Amniotic stem cell (primary cell): ENCODE data around the gene MDM2.

ENCODE experiments used
- DNase-seq: peaks from one replicate; lab custom pipeline; 2025; lab: John Stamatoyannopoulos, UW

MDM2 gene

DNA sequence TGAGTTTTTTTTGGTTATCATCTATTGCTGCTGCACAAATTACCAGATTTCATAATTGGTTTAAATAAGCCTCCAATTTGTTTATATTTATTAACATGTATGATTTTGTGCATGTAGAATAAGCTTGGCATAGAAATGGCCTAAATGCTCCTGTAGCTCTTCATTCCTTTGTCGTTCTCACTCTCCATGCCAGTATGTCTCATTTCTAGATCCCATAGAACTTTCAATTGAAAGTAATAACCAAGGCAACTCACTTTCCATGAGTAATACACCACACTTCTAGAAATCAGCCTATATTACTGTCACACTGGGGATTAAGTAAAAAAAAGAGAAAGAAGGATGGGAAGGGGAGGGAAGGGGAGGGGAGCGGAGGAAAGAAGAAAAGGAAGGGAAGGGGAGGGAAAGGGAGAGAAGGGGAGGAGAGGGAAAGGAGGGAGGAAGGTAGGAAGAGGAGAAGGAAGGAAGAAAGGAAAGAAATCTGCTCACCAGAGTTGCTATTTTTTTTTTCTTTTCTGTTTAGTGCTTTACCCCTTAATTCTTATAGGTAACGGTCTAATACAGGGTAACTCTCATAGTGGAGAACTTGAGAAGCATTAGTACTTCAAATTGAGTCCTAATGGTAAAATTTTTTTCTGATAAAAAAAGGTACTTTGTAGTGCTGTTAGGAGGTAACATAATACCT, 45.6 kb downstream of the MDM2 start:
- no peak for DNase-seq

DNA sequence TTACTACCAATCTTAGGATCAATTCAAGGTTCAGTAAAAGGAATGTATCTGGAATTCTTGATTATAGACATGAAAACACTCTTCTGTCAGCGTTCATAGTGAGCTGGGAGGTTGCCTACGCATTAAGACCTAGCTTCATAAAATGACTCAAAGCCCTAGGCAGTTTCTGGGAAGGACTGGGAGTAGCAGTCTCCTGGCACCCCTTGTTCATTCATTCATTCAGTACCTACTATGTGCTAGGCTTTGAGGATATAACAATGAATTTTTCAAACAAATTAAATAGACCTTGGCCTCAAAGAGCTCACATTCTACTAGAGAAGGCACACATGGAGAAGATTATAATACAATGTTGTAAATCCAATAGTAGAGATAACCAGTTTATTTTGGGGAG, 46.1 kb downstream of the MDM2 start:
- DNase-seq, result no peak

DNA sequence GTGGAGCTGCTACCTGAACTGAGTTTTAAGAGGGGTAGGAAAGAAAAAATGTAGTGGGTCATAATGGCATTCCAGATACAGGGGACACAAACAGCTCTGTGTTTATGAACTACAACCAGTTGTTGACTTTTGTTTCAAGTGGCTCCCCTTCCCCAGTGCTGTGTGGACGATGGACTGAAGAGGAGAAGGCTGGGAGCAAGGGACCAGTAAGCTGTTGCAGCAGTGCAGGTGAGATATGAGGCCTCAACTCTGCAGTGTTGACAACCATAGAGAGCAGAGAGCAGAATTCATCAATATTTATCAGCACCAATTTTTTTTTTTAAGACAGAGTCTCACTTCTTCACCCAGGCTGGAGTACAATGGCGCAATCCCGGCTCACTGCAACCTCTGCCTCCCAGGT, 46.6 kb downstream of the MDM2 start:
- DNase-seq, result no peak

DNA sequence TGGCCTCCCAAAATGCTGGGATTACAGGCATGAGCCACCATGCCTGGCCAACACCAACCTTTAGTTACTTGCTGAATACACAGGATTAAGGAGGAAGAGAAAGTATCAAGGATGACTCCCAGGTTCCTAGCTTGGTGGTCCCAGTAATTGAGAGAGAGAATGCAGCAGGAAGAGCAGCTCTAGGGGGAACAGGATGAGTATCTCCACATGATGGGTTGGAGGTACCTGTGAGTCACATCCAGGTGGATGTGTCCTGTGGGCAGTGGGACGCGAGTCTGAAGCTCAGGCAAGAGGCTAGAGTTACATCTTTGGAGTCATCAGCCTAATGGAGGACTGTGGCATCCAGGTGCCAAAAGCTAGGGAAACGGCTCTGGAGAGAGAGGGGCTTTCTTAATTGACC, 47.1 kb downstream of the MDM2 start:
- DNase-seq, result no peak

DNA sequence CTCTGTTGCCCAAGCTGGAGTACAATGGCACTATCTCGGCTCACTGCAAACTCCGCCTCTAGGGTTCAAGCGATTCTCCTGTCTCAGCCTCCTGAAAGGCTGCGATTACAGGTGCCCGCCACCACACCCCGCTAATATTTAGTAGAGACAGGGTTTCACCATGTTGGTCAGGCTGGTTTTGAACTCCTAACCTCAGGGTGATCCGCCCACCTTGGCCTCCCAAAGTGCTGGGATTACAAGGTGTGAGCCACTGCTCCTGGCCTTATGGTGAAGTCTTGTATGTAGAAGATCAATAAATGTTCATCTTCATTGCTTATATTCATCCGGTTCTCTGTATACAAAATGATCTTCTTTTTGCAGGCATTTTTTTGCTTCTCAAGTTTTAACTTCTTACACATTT, 47.8 kb downstream of the MDM2 start:
- DNase-seq, result no peak

DNA sequence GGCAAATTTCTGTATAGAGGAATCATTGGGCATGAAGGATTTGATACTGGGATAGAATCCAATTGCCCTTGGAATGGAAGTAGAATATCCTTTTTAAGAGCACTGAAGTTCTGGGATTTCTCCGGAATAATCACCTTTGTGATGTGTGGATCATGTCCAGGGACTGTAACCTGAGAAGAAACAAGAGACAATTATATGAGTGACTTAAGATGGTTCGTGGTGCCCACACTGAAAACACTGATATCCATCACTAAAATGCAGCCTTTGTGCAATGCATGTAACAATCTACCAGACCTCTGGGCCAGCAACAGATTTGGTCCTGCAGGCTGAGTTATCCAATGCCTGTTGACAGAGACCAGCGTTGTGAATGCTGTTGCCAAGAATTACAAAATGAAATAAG, 48.5 kb downstream of the MDM2 start:
- no peak for DNase-seq

DNA sequence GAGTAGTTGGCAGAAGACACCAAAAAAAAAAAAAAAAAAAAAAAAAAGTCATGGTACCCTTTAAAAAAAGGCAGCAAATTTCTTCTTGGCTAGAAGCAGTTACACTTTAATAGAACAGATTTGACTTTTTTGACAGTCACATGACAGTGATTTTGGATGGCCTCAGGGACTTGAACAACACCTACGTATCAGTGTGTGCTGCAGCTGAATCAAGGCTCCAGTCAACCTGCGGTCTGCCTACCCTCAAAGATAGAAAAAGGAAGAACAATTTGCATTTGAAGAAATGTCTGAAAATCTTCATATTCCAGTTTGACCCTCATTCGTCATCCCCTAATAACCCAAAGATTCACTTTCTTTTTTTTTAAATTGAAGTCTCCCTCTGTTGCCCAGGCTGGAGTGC, 53.9 kb downstream of the MDM2 start:
- DNase-seq, result no peak

DNA sequence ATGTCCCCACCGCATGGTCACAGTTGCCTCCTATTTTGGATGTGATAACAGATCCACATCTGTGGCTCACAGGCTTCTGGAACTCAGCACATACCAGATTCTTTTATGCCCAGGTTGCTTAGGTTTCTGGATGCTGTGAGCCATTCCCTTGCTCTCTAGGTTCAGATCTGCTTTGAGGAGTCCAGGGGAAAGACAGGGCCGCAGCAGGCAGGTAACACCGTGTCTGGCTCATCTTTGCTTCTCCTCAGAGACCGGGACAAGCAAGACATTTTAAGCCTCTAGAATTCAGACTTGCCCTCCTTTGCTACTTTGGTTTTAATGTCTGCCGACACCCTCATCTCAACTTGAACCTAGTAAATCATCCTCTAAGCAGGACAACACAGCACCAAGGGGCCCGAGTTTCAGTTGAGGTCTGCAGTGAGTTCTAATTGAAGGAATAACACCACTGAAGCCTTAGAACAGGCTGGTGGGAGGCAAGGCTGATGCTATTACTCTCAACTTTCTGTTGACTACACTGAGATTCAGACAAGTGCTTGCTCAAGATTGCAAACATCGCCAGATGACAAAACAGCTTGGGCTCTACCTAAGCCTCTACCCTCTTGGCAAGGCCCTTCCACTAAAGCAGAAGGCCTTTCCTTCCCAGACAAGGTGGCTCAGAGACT, 55.3 kb downstream of the MDM2 start:
- no peak for DNase-seq

DNA sequence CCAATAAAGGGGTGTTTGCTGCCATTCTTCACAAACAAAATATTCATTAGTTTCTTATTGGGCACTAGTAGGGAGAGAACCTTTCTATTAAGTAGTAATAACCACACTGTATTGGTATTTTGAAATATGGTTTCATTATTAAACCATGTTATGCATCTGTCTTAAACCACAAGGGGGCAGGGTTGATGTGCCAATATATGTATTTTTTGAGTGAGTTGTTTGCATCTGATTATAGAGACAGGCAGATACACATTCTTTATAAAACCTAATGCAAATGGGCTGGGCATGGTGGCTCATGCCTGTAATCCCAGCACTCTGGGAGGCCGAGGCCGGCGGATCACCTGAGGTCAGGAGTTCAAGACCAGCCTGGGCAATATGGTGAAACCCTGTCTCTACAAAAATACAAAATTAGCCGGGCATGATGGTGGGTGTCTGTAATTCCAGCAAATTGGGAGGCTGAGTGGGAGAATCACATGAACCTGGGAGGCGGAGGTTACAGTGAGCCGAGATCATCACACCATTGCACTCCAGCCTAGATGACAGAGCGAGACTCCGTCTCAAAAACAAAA, 56.0 kb downstream of the MDM2 start:
- peak; percentile 23 for DNase-seq

DNA sequence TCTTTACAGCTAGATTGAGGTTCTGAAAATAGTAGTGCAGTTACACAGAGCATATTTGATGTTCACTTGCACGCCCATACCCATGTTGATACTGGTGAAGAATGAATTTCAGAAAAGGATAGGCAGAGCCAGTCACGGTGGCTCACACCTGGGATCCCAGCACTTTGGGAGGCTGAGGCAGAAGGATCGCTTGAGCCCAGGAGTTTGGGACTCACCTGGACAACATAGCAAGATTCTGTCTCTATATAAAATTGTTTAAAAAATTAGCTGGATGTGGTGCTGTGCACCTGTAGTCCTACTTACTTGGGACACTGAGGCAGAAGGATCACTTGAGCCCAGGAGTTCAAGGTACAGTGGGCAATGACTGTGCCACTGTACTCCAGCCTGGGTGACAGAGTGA, 56.6 kb downstream of the MDM2 start:
- no peak for DNase-seq

DNA sequence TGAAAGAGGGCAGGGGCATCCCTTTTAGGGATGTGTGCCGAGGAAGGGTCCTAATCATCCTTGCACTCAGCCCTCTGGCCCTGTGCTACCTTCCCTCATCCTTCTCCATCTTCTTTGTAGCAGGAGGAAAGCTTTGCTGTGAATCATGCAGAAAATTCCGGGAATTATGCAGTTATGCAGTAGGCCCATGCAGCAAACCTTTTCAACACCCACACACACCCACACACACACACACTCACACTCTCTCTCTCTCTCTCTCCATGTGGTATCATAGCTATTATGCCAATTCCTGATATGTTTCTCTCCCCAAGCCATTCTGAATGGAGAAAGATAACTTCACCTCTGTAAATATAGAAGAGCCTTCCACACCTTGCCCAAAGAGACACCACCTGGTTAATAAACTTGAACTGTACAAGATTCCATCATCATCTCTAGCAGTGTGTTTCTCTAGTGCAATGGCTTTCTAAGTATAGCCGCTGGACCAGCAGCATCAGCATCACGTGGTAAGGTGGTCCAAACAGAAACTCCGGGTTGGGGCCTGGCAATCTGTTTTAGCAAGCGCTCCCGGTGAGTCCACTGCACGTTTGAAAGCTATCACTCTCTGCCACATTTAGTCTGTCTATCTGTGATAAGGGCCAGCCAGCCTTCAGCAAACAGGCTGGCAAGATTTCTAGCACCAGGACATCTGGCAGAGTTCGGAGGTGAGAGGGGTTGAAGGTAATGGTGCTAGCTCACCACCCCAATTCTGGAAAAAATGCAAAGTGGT, 57.6 kb downstream of the MDM2 start:
- no peak for DNase-seq

DNA sequence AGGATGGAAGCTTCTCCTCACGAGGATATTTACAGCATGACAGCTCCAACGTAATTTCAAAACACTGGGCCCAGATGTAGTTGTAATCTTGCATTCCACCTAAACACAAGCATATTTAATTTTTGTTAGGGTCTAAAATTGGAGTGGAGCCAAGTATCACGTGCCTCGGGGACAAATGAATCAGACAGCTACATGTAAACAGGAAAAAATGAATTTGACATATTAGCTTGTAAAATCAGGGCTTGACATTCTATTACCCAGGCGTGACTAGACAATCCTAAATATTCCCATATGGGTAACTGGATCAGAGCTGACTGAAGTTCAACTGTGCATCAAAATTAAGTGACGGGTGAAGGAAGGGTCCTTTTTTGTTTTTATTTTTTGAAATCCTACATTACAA, 59.0 kb downstream of the MDM2 start:
- no peak for DNase-seq

DNA sequence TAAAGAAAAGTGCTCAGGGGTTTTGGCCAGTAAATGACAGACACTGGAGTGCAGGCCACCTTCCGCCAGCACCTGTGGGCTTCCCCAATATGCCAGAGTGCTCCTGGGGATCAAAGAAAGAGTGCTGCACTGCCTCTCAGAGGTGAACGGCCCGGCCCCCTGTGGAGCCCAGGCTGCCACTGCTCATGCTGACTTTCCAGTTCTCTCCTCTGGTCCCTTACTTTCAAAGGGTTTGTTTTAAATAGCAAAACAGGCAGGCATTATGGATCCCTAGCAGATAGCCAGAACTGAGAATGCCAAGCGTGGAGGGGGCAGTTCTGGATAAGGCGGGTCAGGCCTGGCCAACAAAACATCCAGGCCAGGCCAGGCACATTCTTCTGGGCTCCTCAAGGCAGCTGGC, 59.6 kb downstream of the MDM2 start:
- DNase-seq, result no peak

DNA sequence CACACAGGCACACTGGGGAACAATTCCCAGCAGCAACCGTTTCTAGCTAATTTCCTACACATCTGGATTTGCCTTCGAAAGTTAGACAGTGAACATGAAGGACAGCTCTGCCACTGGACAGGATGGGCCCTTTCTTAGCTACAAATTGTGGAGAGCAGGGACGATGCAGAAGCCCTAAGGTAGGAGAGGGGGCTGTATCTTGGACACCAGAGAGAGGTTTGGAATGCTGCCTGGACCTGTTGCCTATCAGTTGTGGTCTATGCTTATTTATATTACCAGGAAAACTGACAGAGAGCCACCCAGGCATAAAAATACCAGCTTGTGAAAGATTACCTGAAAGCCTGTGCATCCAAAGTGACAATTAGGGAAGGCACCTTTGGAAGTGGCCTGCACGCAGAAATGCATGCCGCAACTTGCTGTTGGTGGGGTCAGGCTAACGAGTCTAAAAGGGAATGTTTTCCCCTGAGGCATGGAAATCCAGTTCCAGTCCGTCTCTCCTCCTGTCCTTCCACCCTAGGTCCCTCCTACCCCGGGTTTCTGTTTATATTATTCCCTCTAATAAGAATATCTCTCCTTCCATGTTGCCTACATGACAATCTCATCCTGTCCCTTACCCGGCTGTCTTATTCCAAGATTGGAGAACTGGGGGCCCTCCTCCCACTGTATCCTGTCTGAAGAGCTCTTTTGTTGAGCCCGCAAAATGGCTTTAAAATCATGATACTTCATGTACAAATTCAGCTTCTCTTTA, 60.2 kb downstream of the MDM2 start:
- no peak for DNase-seq

DNA sequence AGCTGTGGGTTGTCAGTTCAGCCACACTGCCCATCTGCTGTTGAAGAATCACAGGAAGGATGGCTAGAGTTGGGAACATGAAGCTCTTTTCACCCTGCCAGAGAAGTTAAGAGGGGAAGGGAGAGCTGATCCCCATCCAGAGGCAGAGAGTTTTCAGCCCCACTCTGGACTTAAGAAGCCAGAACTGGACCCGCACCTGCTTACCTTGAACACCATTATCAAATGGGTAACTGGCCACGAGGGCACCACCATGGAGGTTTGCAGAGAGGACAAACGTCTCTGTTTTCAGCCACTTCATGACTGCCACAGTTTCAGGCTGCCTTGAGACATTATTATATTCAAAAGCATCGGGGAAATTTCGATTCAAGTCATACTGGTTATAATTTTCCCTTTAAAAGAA, 62.0 kb downstream of the MDM2 start:
- DNase-seq, result no peak

DNA sequence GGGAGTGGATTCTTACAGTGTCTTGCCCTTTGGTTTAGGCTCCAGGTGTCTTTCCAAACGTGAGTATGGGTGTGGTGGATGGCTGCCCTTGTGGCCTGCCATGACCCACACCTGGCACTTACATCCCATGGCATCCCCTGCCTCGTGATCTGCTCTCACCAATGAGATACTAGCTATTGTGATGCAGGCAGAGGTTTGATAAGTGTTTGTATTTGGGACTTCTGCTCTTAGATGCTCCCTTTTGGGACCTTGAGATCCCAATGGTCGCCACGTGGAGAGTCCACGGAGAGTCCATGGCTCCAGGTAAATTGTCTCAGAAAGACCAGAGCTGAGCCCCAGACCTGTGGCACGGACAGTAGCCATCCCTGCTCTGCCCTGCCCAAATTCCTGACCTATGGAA, 62.5 kb downstream of the MDM2 start:
- no peak for DNase-seq

DNA sequence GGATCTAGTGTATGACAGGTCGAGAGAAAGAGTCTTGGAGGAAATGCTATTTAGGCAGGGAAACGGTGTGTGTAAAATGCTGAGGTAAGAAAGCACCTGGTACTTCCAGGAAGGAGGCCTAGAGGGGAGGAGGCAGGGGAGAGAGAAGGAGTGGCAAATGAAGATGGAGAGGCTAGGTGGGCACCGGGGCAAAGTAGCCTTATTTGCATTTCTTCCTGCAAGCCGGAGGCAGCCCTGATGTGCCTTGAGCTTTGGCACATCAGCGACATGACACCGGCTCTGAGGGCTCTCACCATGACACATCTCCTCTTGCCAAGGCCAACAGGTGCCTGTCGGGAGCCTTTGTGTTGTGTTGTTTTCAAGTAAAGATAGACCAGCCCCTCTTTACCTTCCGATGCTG, 63.4 kb downstream of the MDM2 start:
- DNase-seq, result no peak

DNA sequence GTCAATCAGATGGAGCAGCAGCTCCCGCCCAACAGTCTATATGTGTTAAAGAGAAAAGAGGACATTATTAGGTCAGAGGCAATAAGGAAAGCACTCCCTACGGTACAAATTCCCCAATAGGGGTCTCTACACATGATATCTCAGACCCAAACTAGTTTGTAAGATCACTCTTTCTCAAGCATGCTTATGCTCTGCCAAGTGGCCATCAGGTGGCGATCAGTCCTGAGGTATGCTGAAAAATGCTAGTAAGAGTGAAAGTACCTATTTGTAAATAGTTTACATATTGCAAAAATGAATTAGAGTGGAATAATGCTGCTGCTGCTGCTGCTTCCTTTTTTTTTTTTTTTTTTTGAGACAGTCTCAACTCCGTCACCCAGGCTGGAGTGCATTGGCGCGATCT, 63.9 kb downstream of the MDM2 start:
- DNase-seq, result no peak

DNA sequence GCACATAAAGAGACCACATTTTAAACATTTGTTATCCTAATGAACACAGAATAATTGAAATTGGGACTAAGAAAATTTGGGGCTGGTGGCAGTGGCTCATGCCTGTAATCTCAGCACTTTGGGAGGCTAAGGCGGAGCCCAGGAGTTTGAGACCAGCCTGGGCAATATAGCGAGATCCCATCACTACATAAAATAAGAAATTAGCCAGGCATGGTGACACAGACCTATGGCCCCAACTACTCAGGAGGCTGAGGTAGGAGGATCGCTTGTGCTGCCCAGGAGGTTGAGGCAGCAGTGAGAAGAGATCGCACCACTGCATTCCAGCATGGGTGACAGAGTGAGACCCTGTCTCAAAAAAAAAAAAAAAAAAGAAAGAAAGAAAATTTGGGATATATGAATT, 65.3 kb downstream of the MDM2 start:
- DNase-seq, result no peak

DNA sequence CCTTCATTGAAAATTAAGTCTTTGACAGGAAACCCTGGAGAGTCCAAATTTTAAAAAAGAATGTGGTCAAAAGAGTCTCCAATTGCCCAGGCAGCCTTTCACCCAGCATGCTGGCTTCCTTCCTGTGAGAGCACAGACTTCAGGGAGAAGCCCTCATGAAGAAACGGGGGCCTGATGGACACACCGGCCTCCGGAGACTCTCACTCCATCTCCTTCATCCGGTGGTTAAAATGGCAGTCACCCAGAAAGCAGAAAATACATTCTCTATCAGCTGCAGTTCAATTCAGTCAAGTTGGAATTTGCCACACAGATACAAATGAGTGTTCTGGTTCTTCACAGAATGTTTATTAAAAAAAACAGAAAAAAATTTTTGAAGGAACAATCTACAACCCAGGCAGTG, 68.5 kb downstream of the MDM2 start:
- no peak for DNase-seq

DNA sequence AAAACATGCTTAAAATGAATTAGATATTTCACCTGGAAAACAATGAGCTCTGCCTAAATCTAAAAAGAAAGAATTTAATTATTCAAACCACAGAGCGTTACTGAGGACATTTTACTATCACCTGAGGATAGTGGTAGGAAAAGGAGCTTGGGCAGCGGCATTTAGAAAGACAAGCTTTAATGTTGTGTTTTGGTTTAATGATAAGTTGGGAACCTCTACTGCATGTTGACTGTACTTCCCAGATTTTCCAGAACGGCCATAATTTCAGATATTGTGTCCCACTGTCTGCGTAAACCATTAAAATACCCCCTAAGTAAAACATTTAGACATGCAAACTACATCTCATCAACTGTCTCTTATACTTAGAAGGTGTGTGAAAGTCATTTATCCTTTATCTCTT, 69.6 kb downstream of the MDM2 start:
- no peak for DNase-seq

DNA sequence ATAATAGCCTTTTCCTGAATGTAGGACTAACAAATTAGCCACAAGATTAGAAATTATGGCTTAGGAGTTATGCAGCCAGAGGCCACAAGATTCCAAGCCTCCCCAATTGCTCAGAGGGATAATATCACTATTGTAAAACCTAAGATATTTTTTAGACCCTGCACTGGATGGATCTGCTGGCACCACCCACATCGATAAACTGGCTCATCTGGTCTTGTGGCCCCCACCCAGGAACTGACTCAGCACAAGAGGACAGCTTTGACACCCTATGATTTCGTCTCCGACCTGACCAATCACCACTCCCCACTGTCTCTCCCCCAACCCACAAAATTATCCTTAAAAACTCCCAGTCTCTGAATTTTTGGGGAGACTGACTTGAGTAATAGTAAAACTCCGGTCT, 70.3 kb downstream of the MDM2 start:
- DNase-seq, result no peak
